Posterior vena cava (tissue), 2 donors: ENCODE data around the gene C1orf21. TPM values are rescaled to one million over a fixed set of nuclear protein-coding genes. Genes with fewer than 3 reads are reported as not detected.

Experiments used
- DNase-seq: peaks from one replicate; pipeline ENCODE4 v3.0.0-alpha.2; 2020; ENCODE audit warnings: low spot score
- intact Hi-C, 2 donors: fragments of 100-400 bp; cut with DNase I; formaldehyde crosslinking; loops; one replicate each; pipeline versions ENCODE4 v1.14.1 to v1.14.2; 2022 to 2023
- total RNA-seq, 2 donors: library from RNA; stranded (reverse); fragmentation: NEBNext Ultra II Directional; extraction: Animal tissue kit (Norgen Biotek cat#: 25700); gene quantifications; one replicate each; pipeline ENCODE4 v1.2.1, GENCODE V29; 2021
- donor health status: DM: yes; HTN: yes; CAD: no.
- donor health status: DM: yes; HTN: yes; CAD: no.

C1orf21 gene
- total RNA-seq, 2 donors from 2014 or later = 64.5 to 69.3 TPM

GRCh38 chr1:184469396-184469795, 82.6 kb downstream of the C1orf21 start:
- no peak for DNase-seq
- intact Hi-C loops = no loop called here

GRCh38 chr1:184471686-184472085, 84.9 kb downstream of the C1orf21 start:
- intact Hi-C loops = no loop called here
- no peak for DNase-seq

- no peak for DNase-seq
- intact Hi-C loops = no loop called here
These were observed 85.3 kb downstream of the C1orf21 start for GRCh38 chr1:184472136-184472535.

- intact Hi-C loops = no loop called here
- no peak for DNase-seq
These were observed 86.5 kb downstream of the C1orf21 start for GRCh38 chr1:184473176-184473966.

- DNase-seq = no peak
- intact Hi-C loops = no loop called here
These were observed 89.4 kb downstream of the C1orf21 start for GRCh38 chr1:184476187-184476586.

GRCh38 chr1:184479435-184480167, 92.8 kb downstream of the C1orf21 start:
- intact Hi-C loops = loop anchor here (10.0 kb wide), 2 partner anchors 75 to 85 kb away; no protein-coding TSS in a partner anchor
- DNase-seq = no peak

- intact Hi-C loops = loop anchor here (10.0 kb wide), 2 partner anchors 74 to 86 kb away; no protein-coding TSS in a partner anchor
- no peak for DNase-seq
These were observed 93.9 kb downstream of the C1orf21 start for GRCh38 chr1:184480736-184481135.

GRCh38 chr1:184482136-184482535, 95.3 kb downstream of the C1orf21 start:
- intact Hi-C loops = loop anchor here (10.0 kb wide), 2 partner anchors 73 to 87 kb away; no protein-coding TSS in a partner anchor
- DNase-seq = peak; percentile 85

GRCh38 chr1:184483101-184483683, 96.4 kb downstream of the C1orf21 start:
- intact Hi-C loops = loop anchor here (10.0 kb wide), 2 partner anchors 72 to 88 kb away; no protein-coding TSS in a partner anchor
- no peak for DNase-seq

GRCh38 chr1:184485751-184486723, 99.2 kb downstream of the C1orf21 start:
- intact Hi-C loops = loop anchor here (10.0 kb wide), 2 partner anchors 69 to 91 kb away; no protein-coding TSS in a partner anchor
- no peak for DNase-seq

GRCh38 chr1:184486761-184487445, 100.1 kb downstream of the C1orf21 start:
- intact Hi-C loops = loop anchor here (10.0 kb wide), 2 partner anchors 68 to 92 kb away; no protein-coding TSS in a partner anchor
- no peak for DNase-seq

- intact Hi-C loops = loop anchor here (10.0 kb wide), 2 partner anchors 67 to 93 kb away; no protein-coding TSS in a partner anchor
- no peak for DNase-seq
These were observed 100.8 kb downstream of the C1orf21 start for GRCh38 chr1:184487531-184488193.

- intact Hi-C loops = loop anchor here (10.0 kb wide), 2 partner anchors 65 to 95 kb away; no protein-coding TSS in a partner anchor
- no peak for DNase-seq
These were observed 103.1 kb downstream of the C1orf21 start for GRCh38 chr1:184489908-184490307.

- intact Hi-C loops = no loop called here
- DNase-seq = no peak
These were observed 105.7 kb downstream of the C1orf21 start for GRCh38 chr1:184492536-184492935.

- DNase-seq = no peak
- intact Hi-C loops = no loop called here
These were observed 107.2 kb downstream of the C1orf21 start for GRCh38 chr1:184493987-184494388.

GRCh38 chr1:184494929-184495328, 108.1 kb downstream of the C1orf21 start:
- intact Hi-C loops = no loop called here
- no peak for DNase-seq

- DNase-seq = no peak
- intact Hi-C loops = no loop called here
These were observed 111.3 kb downstream of the C1orf21 start for GRCh38 chr1:184497959-184498723.
